PC-3 (cell line): ENCODE results near the gene KIF5C.

Experiments
- EZH2 ChIP-seq: fragments of 300-600 bp; sonication (generic); IDR thresholded peaks from one replicate; pipeline ENCODE4 v1.6.1; 2017; ENCODE audit warnings: antibody characterized with exemption, mild to moderate bottlenecking, low read length; ENCODE audit not compliant: unreplicated experiment
- EZH2phosphoT487 ChIP-seq: fragments of 300-600 bp; sonication (generic); IDR thresholded peaks from 2 replicates; pipeline ENCODE4 v1.6.1; 2018; ENCODE audit warnings: mild to moderate bottlenecking, antibody characterized with exemption, low read length, borderline replicate concordance
- TF ChIP-seq, protein P1 (sequence below): fragments of 300-600 bp; sonication (generic); conservative IDR thresholded peaks from 2 replicates; pipeline ENCODE4 v1.5.1; 2017; ENCODE audit warnings: antibody characterized with exemption, low read depth, mild to moderate bottlenecking, low read length

DNA sequence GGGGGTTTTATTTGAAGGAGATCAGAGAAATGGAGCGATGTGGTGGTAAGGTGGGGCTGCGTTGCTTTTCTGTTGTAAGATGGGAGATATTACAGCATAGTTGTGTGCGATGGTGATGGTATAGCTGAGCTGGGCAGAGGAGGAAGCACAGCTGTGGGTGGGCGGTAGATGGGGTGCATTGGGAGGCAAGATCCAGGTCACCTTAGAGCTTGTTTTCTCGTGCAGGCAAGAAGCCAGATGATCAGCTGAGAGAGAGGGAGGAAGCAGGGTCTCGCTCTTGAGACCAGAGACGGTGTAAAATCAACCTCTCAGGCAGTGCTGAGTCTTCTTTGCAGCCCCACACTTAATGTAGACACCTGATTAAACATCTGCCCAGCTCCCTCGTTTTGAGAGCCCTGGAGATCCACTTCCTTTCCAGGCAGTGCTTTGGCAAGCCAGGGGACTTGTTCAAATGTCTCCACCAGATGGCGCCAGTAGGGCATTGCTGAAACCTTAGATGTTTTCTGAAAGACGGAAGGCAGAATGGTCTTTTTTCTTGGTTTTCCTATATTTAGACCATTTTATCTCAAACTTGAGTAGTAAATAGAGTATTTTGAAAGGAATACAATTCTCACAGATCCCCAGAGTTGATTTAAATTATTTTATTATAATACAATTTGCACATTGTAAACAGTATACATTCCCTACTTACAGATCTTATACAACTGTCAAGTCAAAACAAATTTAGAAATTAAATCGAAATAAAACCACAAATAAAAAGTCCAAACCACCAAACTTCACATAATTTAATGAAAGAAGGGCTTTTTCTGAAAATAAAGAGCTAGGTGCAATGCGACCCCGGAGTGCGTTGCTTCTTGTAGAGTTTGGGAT is 142.3 kb downstream of the KIF5C start:
- TF ChIP-seq, protein P1, sequence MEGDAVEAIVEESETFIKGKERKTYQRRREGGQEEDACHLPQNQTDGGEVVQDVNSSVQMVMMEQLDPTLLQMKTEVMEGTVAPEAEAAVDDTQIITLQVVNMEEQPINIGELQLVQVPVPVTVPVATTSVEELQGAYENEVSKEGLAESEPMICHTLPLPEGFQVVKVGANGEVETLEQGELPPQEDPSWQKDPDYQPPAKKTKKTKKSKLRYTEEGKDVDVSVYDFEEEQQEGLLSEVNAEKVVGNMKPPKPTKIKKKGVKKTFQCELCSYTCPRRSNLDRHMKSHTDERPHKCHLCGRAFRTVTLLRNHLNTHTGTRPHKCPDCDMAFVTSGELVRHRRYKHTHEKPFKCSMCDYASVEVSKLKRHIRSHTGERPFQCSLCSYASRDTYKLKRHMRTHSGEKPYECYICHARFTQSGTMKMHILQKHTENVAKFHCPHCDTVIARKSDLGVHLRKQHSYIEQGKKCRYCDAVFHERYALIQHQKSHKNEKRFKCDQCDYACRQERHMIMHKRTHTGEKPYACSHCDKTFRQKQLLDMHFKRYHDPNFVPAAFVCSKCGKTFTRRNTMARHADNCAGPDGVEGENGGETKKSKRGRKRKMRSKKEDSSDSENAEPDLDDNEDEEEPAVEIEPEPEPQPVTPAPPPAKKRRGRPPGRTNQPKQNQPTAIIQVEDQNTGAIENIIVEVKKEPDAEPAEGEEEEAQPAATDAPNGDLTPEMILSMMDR: peak; percentile 89
- TF ChIP-seq EZH2phosphoT487 (no peak), EZH2 (no peak)
